ENCODE measurements around the gene PTPRB. TPM values are rescaled to one million over a fixed set of nuclear protein-coding genes. Genes with fewer than 3 reads are reported as not detected.

PTPRB gene
- total RNA-seq, 6 donors from 2014 or later: 68.8 to 113 (median 80.8) TPM

DNA sequence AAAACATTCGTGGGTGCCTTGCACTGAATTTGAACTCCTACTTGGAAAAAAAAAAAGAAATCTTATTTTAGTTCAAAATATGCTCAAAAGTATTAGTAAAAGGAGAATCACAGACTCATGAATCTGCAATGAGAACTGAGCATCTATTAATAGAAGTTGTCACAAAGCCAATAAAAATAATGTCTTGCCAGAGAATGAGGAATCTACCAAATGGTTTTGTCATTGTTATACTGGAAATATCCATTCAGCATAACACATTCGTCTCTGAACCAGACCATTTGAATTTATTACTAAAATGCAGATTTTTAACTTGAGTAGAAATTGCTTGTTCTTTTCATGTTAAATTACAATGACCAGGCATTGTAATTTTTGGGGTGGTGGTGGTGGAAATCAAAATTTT is 11.6 kb upstream of the PTPRB start:
- 47 to 62% methylated on average over 2 of the region's 2 CpGs for WGBS, 2 donors
- Histone ChIP-seq H3K4me3 (no peak overlapping the region), H3K36me3 (no peaks in the 10 kb centered on the region), H3K27me3 (no peaks in the 10 kb centered on the region), H3K27ac (peak overlapping the region in 1 of 4 donors; percentile 8), H3K4me1 (peaks cover 2 to 23% (median 10%) of the 10 kb centered on the region in 4 donors), H3K9me3 (no peaks in the 10 kb centered on the region)
- DNase-seq (no peak), ATAC-seq (ENCODE audit: low FRiP score in 2 of 2) (no peak)
- no peak for TF ChIP-seq POLR2AphosphoS5 (IDR thresholded peaks at IDR 0.05)
- TF ChIP-seq CTCF (IDR thresholded peaks at IDR 0.05): no peak
- TF ChIP-seq POLR2A (IDR thresholded peaks at IDR 0.05): no peak

GRCh38 chr12:70648191-70648590 is 11.0 kb upstream of the PTPRB start:
- 85 to 93% methylated on average over 2 of the region's 2 CpGs for WGBS, 2 donors
- no peak for ATAC-seq (ENCODE audit: low FRiP score in 2 of 2)
- peak overlapping the region in 2 of 4 donors; percentile 8 to 10 for H3K27ac ChIP-seq

DNA sequence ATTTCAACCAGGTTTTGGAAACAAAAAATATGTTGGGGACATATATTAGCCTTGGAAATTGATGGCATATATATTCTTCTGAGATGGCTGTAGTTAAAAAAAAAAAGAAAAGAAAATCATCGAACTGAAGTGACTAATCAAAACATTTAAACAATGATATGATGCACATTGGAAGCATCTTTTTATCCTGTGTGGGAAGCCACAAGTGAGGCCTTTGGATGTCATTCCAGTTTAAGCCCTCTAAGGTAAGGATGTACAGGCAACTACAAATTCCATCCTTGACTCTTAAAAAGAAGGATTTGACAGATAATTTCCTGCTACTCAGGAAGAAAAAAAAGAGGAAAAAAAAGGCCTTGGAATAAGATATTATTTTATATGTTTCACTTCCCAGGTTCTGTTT is 9.6 kb upstream of the PTPRB start:
- ATAC-seq (ENCODE audit: low FRiP score in 2 of 2) (no peak), DNase-seq (no peak)
- H3K36me3 ChIP-seq: no peaks in the 10 kb centered on the region
- 39 to 42% methylated on average over 1 of the region's 1 CpG for WGBS, 2 donors
- H3K4me3 ChIP-seq: no peak overlapping the region
- peak overlapping the region in 2 of 4 donors; percentile 17 for H3K27ac ChIP-seq
- no peaks in the 10 kb centered on the region for H3K9me3 ChIP-seq
- H3K4me1 ChIP-seq: peaks cover 2 to 23% (median 10%) of the 10 kb centered on the region in 4 donors
- TF ChIP-seq POLR2A (IDR thresholded peaks at IDR 0.05): no peak
- TF ChIP-seq CTCF (IDR thresholded peaks at IDR 0.05): no peak
- TF ChIP-seq POLR2AphosphoS5 (IDR thresholded peaks at IDR 0.05): no peak
- TF ChIP-seq EP300 (IDR thresholded peaks at IDR 0.05): no peak
- H3K27me3 ChIP-seq: no peaks in the 10 kb centered on the region

More at GRCh38 chr12:70648191-70648590, 11.0 kb upstream of the PTPRB start:
- no peak for DNase-seq
- TF ChIP-seq POLR2AphosphoS5 (IDR thresholded peaks at IDR 0.05) (no peak), CTCF (IDR thresholded peaks at IDR 0.05) (no peak), POLR2A (IDR thresholded peaks at IDR 0.05) (no peak), EP300 (IDR thresholded peaks at IDR 0.05) (no peak)
- Histone ChIP-seq H3K36me3 (no peaks in the 10 kb centered on the region), H3K4me1 (peaks cover 2 to 23% (median 10%) of the 10 kb centered on the region in 4 donors), H3K9me3 (no peaks in the 10 kb centered on the region), H3K4me3 (no peak overlapping the region), H3K27me3 (no peaks in the 10 kb centered on the region)

GRCh38 chr12:70645494-70646317 is 8.5 kb upstream of the PTPRB start:
- peaks cover 2 to 23% (median 13%) of the 10 kb centered on the region in 4 donors for H3K4me1 ChIP-seq
- no peak overlapping the region for H3K4me3 ChIP-seq
- H3K9me3 ChIP-seq: no peaks in the 10 kb centered on the region
- H3K27me3 ChIP-seq: no peaks in the 10 kb centered on the region
- ATAC-seq (ENCODE audit: low FRiP score in 2 of 2) (peak; percentile 89 to 90), DNase-seq (peak in 1 of 2 donors; percentile 39)
- no peaks in the 10 kb centered on the region for H3K36me3 ChIP-seq
- TF ChIP-seq CTCF (IDR thresholded peaks at IDR 0.05) (no peak), POLR2AphosphoS5 (IDR thresholded peaks at IDR 0.05) (peak; percentile 68 to 79), EP300 (IDR thresholded peaks at IDR 0.05) (peak in 2 of 4 donors; percentile 54 to 84), POLR2A (IDR thresholded peaks at IDR 0.05) (no peak)
- WGBS, 2 donors: 21 to 25% methylated on average over 10 of the region's 10 CpGs
- peak overlapping the region; percentile 2 to 60 (median 36) for H3K27ac ChIP-seq
